H1 (cell line): ENCODE results near the gene CIDEA. TPM values are rescaled to one million over a fixed set of nuclear protein-coding genes. Genes with fewer than 3 reads are reported as not detected.

Source experiments
- CTCF ChIA-PET: fragments of 300-600 bp; sonication (Branson Sonifier 250); formaldehyde crosslinking; loops from one replicate; lab custom pipeline; 2021; ENCODE audit not compliant: partially characterized antibody; lab: Charles Lee
- POLR2A ChIA-PET: fragments of 300-600 bp; sonication (Branson Sonifier 250); formaldehyde crosslinking; loops from one replicate; lab custom pipeline; 2021; ENCODE audit warnings: inconsistent platforms; ENCODE audit not compliant: partially characterized antibody; lab: Charles Lee
- DNase-seq, 2 experiments: peaks; one replicate each; pipeline versions ENCODE4 v3.0.0 to v3.0.0-alpha.2; 2010 to 2022; ENCODE audit warnings: low spot score in 2 of 2, low read depth in 1 of 2, mixed read lengths in 1 of 2
- FAIRE-seq: peaks from 2 replicates; lab custom pipeline; 2011; peaks lifted over from hg19 to GRCh38; lab: Jason Lieb, UNC
- H2AFZ ChIP-seq: 2 replicates; pipeline ENCODE4 v1.8.1; 2012; ENCODE audit warnings: low read length, inconsistent platforms
- H2AK5ac ChIP-seq: 2 replicates; pipeline ENCODE4 v1.6.1; 2013; ENCODE audit warnings: low read depth, low read length
- H2BK120ac ChIP-seq: replicated peaks from 2 replicates; pipeline ENCODE3; 2013; ENCODE audit warnings: low read depth, low read length, inconsistent platforms
- H2BK12ac ChIP-seq: 2 replicates; pipeline ENCODE4 v1.6.1; 2013; ENCODE audit warnings: low read depth, low read length
- H2BK15ac ChIP-seq: 2 replicates; pipeline ENCODE4 v1.6.1; 2013; ENCODE audit warnings: low read length
- H2BK20ac ChIP-seq: 2 replicates; pipeline ENCODE4 v1.6.1; 2013; ENCODE audit warnings: low read length
- H2BK5ac ChIP-seq: 2 replicates; pipeline ENCODE4 v1.6.1; 2013; ENCODE audit warnings: low read depth, low read length
- H3K14ac ChIP-seq: 2 replicates; pipeline ENCODE4 v1.6.1; 2013; ENCODE audit warnings: inconsistent platforms; ENCODE audit not compliant: insufficient read length
- H3K18ac ChIP-seq: 2 replicates; pipeline ENCODE4 v1.6.1; 2013; ENCODE audit warnings: low read length; ENCODE audit errors: extremely low read depth
- H3K23ac ChIP-seq: 2 replicates; pipeline ENCODE4 v1.6.1; 2013; ENCODE audit warnings: inconsistent platforms; ENCODE audit not compliant: insufficient read length
- H3K23me2 ChIP-seq: 2 replicates; pipeline ENCODE4 v1.6.1; 2013; ENCODE audit warnings: low read depth, low read length
- H3K27ac ChIP-seq: 2 replicates; pipeline ENCODE4 v1.6.1; 2011; ENCODE audit warnings: low read depth, low read length, inconsistent platforms
- H3K27me3 ChIP-seq, 4 experiments: replicated peaks in 1 of 4; 1 replicate in 1 of 4; 2 replicates in 3 of 4; pipeline versions ENCODE4 v1.6.1 to v1.8.1; 2011 to 2013; ENCODE audit warnings: low read length in 3 of 4, mild to moderate bottlenecking in 3 of 4, inconsistent platforms in 2 of 4, mixed read lengths in 2 of 4, moderate library complexity in 1 of 4; ENCODE audit not compliant: control insufficient read depth in 3 of 4, insufficient read depth in 3 of 4; ENCODE audit errors: extremely low read depth in 1 of 4
- H3K36me3 ChIP-seq, 4 experiments: 2 replicates each; pipeline versions ENCODE4 v1.6.1 to v1.8.1; 2011 to 2013; ENCODE audit warnings: mild to moderate bottlenecking in 4 of 4, low read length in 3 of 4, moderate library complexity in 2 of 4, control low read depth in 1 of 4, inconsistent platforms in 1 of 4; ENCODE audit not compliant: insufficient read depth in 4 of 4, control insufficient read depth in 2 of 4
- H3K4ac ChIP-seq: replicated peaks from 2 replicates; pipeline ENCODE3; 2013; ENCODE audit warnings: low read length, low read depth, mixed read lengths, inconsistent platforms; ENCODE audit not compliant: insufficient read length
- H3K4me1 ChIP-seq, 4 experiments: replicated peaks in 1 of 4; 1 replicate in 1 of 4; 2 replicates in 3 of 4; pipeline versions ENCODE4 v1.6.1 to v1.8.1; 2011 to 2013; ENCODE audit warnings: low read length in 3 of 4, inconsistent platforms in 2 of 4, mixed read lengths in 1 of 4; ENCODE audit not compliant: insufficient read depth in 4 of 4, control insufficient read depth in 3 of 4
- H3K4me2 ChIP-seq, 2 experiments: 2 replicates each; pipeline versions ENCODE4 v1.6.1 to v1.8.1; 2011 to 2013; ENCODE audit warnings: low read depth in 2 of 2, low read length in 2 of 2, control low read depth in 1 of 2, inconsistent platforms in 1 of 2, mild to moderate bottlenecking in 1 of 2; ENCODE audit not compliant: insufficient read depth in 1 of 2
- H3K4me3 ChIP-seq, 4 experiments: fragments of 200-600, 300-600 bp in 1 of 4; sonication (generic), shearing (Covaris generic), sonication (Bioruptor Twin) in 1 of 4; 2 replicates each; pipeline versions ENCODE4 v1.5.1 to v1.8.1; 2011 to 2016; ENCODE audit warnings: low read length in 4 of 4, low read depth in 3 of 4, control low read depth in 2 of 4, inconsistent platforms in 2 of 4, mild to moderate bottlenecking in 2 of 4, mixed read lengths in 1 of 4, moderate library complexity in 1 of 4; ENCODE audit not compliant: insufficient read depth in 2 of 4; ENCODE audit errors: extremely low read depth in 1 of 4
- H3K56ac ChIP-seq: replicated peaks from 2 replicates; pipeline ENCODE3; 2013; ENCODE audit warnings: low read depth, mild to moderate bottlenecking, mixed read lengths, low read length, inconsistent platforms; ENCODE audit not compliant: insufficient read length
- H3K79me1 ChIP-seq: 2 replicates; pipeline ENCODE4 v1.6.1; 2013; ENCODE audit warnings: low read depth, low read length, control low read depth
- H3K79me2 ChIP-seq, 2 experiments: 2 replicates each; pipeline versions ENCODE4 v1.6.1 to v1.8.1; 2012 to 2013; ENCODE audit warnings: low read length in 2 of 2, mild to moderate bottlenecking in 2 of 2, inconsistent platforms in 1 of 2; ENCODE audit not compliant: insufficient read depth in 2 of 2, control insufficient read depth in 1 of 2
- H3K9ac ChIP-seq, 4 experiments: replicated peaks in 1 of 4; 1 replicate in 1 of 4; 2 replicates in 3 of 4; pipeline versions ENCODE4 v1.6.1 to v1.8.1; 2011 to 2013; ENCODE audit warnings: low read depth in 3 of 4, low read length in 3 of 4, control low read depth in 2 of 4, mild to moderate bottlenecking in 2 of 4, moderate library complexity in 2 of 4, inconsistent platforms in 1 of 4; ENCODE audit errors: extremely low read depth in 1 of 4
- H3K9me3 ChIP-seq, 2 experiments: 2 replicates each; pipeline versions ENCODE4 v1.6.1 to v1.8.1; 2012 to 2013; ENCODE audit warnings: mild to moderate bottlenecking in 2 of 2, moderate library complexity in 2 of 2, control low read depth in 1 of 2, inconsistent platforms in 1 of 2, low read depth in 1 of 2, low read length in 1 of 2, mixed read lengths in 1 of 2; ENCODE audit not compliant: insufficient read depth in 2 of 2
- H4K20me1 ChIP-seq, 2 experiments: replicated peaks in 1 of 2; 2 replicates each; pipeline versions ENCODE3 to v1.8.1; 2011 to 2013; ENCODE audit warnings: inconsistent platforms in 2 of 2, low read length in 2 of 2, mild to moderate bottlenecking in 1 of 2; ENCODE audit not compliant: insufficient read depth in 2 of 2, control insufficient read depth in 1 of 2
- H4K5ac ChIP-seq: 2 replicates; pipeline ENCODE4 v1.6.1; 2013; ENCODE audit warnings: low read length, low read depth, mixed read lengths, inconsistent platforms; ENCODE audit not compliant: insufficient read length
- H4K8ac ChIP-seq: 2 replicates; pipeline ENCODE4 v1.8.0; 2013; ENCODE audit warnings: mild to moderate bottlenecking, moderate library complexity, low read length, inconsistent platforms; ENCODE audit not compliant: insufficient read depth; ENCODE audit errors: extremely low read depth
- H4K91ac ChIP-seq: replicated peaks from 2 replicates; pipeline ENCODE3; 2013; ENCODE audit warnings: low read length, mixed read lengths, inconsistent platforms; ENCODE audit not compliant: insufficient read length
- CEBPB ChIP-seq: IDR thresholded peaks from 2 replicates; pipeline ENCODE4 v1.6.1; 2012; ENCODE audit warnings: low read depth, low read length
- CTCF ChIP-seq, 3 experiments: IDR thresholded peaks; 1 replicate in 2 of 3; 2 replicates in 1 of 3; pipeline versions ENCODE4 v1.5.1 to v1.6.1; 2011; ENCODE audit warnings: low read length in 3 of 3, mild to moderate bottlenecking in 3 of 3, inconsistent platforms in 2 of 3, low read depth in 1 of 3, moderate library complexity in 1 of 3; ENCODE audit not compliant: insufficient read depth in 1 of 3; ENCODE audit errors: control extremely low read depth in 1 of 3
- EP300 ChIP-seq, 2 experiments: IDR thresholded peaks; 1 replicate in 1 of 2; 2 replicates in 1 of 2; pipeline ENCODE4 v1.6.1; 2011 to 2012; ENCODE audit warnings: low read depth in 2 of 2, low read length in 2 of 2, mild to moderate bottlenecking in 2 of 2, borderline replicate concordance in 1 of 2, inconsistent platforms in 1 of 2, moderate library complexity in 1 of 2
- FOSL1 ChIP-seq: IDR thresholded peaks from 2 replicates; pipeline ENCODE4 v1.6.1; 2011; ENCODE audit warnings: mild to moderate bottlenecking, low read depth, low read length, moderate library complexity; ENCODE audit not compliant: insufficient read depth
- PHF8 ChIP-seq: fragments of 200-600 bp; sonication (generic); conservative IDR thresholded peaks from 2 replicates; pipeline ENCODE4 v1.7.1; 2012; ENCODE audit warnings: low read depth, mild to moderate bottlenecking, inconsistent platforms, low read length, moderate library complexity
- RAD21 ChIP-seq, 2 experiments: IDR thresholded peaks in 1 of 2; conservative IDR thresholded peaks in 1 of 2; 2 replicates each; pipeline ENCODE4 v1.6.1; 2011; ENCODE audit warnings: low read depth in 2 of 2, low read length in 2 of 2, improper control_type of control experiment in 1 of 2, inconsistent platforms in 1 of 2, mild to moderate bottlenecking in 1 of 2, moderate library complexity in 1 of 2
- TAF7 ChIP-seq: optimal IDR thresholded peaks from 2 replicates; pipeline ENCODE3; 2011; ENCODE audit warnings: low read depth, mild to moderate bottlenecking, inconsistent platforms, low read length, moderate library complexity, borderline replicate concordance
- WGBS, 2 experiments: shearing (Covaris generic) in 1 of 2; methylation state at CpG; one replicate each; pipeline versions ENCODE4 v1.1.6 to v1.1.7; 2013 to 2015; ENCODE audit warnings: low lambda C conversion rate in 2 of 2, mixed read lengths in 2 of 2, inconsistent platforms in 1 of 2, low coverage in 1 of 2, missing lambda C conversion rate in 1 of 2; ENCODE audit not compliant: insufficient replicate concordance in 2 of 2, insufficient coverage in 1 of 2, insufficient read length in 1 of 2; ENCODE audit errors: extremely low coverage in 1 of 2, missing lambda C conversion rate in 1 of 2; 5-methylcytosine and 5-hydroxymethylcytosine counted together
- polyA plus RNA-seq, 7 experiments: library from polyadenylated mRNA; depleted of rRNA in 3 of 7; stranded (reverse) in 5 of 7; unstranded in 2 of 7; fragments of >200 nt in 5 of 7; fragments of 200-250 nt in 2 of 7; gene quantifications; 1 replicate in 5 of 7; 2 replicates in 1 of 7; 4 replicates in 1 of 7; pipeline versions ENCODE4 v1.2.1 to v1.2.3, GENCODE V29; 2011 to 2013; ENCODE audit warnings: missing spikeins in 2 of 7, mixed read lengths in 2 of 7
- total RNA-seq: library from RNA; stranded (reverse); fragmentation: NEBNext Ultra II Directional; extraction: Animal tissue kit (Norgen Biotek cat#: 25700); gene quantifications from 2 replicates; pipeline ENCODE4 v1.2.1, GENCODE V29; 2021
- TF ChIP-seq, protein P1 (sequence below): IDR thresholded peaks from 2 replicates; pipeline ENCODE4 v1.6.1; 2012; ENCODE audit warnings: inconsistent platforms

The CIDEA gene
- total and polyA plus RNA-seq, 2 of the 8 experiments (the other 6 are each of a cell fraction or from before 2014, with no cell fraction given): not detected

DNA sequence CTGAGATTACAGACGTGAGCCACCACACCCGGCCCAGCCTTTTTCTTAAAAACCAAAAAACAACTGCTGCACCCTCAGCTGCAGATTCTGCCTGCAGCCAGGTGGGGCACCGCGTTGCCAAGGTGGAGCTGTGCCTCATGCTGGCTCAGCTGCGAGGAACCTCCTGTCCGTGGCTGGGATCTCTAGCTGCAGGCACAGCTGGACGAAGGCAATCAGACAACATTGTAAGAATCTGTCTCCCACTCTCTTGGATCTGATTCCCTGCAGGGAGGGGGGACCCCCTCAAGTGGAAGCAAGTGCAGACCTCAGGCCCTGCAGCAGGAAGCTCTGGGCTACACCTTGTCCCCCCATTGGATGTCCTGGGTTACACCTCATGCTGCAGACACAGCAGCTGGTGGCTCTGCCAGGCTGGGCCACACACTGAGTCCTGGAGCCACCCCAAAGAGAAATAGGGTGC lies 24.1 kb downstream of the CIDEA start:
- Histone ChIP-seq H4K91ac (no peak overlapping the region), H3K79me2 (no peaks in the 10 kb centered on the region), H3K79me1 (no peaks in the 10 kb centered on the region), H4K20me1 (no peaks in the 10 kb centered on the region), H3K56ac (no peak overlapping the region), H3K18ac (peak overlapping the region; percentile 43; the same call in 1 of the 2 replicates), H3K23ac (no peak overlapping the region), H3K4me3 (no peak overlapping the region), H4K5ac (no peak overlapping the region), H2BK12ac (peak overlapping the region; percentile 60; the same call in 1 of the 2 replicates), H3K36me3 (no peaks in the 10 kb centered on the region), H3K4me1 (peaks cover 0 to 10% (median 7%) of the 10 kb centered on the region in 4 experiments; a peak in 6 of 7 replicates), H3K14ac (no peak overlapping the region), H3K4ac (no peak overlapping the region), H2BK5ac (no peak overlapping the region), H2AFZ (no peak overlapping the region), H3K27ac (0 out of 2 replicates have a peak overlapping the region, but pooled peaks have one; percentile 0), H2BK15ac (0 out of 2 replicates have a peak overlapping the region, but pooled peaks have one; percentile 88), H3K9me3 (no peaks in the 10 kb centered on the region), H2BK20ac (peak overlapping the region; percentile 80; the same call in 1 of the 2 replicates), H3K9ac (no peak overlapping the region; a peak in 1 of 7 replicates), H4K8ac (no peak overlapping the region), H3K23me2 (no peaks in the 10 kb centered on the region), H2AK5ac (no peak overlapping the region), H3K27me3 (no peaks in the 10 kb centered on the region), H3K4me2 (no peak overlapping the region), H2BK120ac (no peak overlapping the region)
- POLR2A ChIA-PET: interaction anchor here (1.1 to 4.1 kb wide), 5 partner anchors 10 to 57 kb away, joined by 3 to 26 read pairs (median 8); no protein-coding TSS in a partner anchor
- 74% methylated on average over 7 of the region's 7 CpGs; no CpG with 5 or more reads in 1 of the 2 experiments for WGBS, 2 experiments
- DNase-seq (no peak), FAIRE-seq (no peak)
- CTCF ChIA-PET: interaction anchor here (0.5 to 5.3 kb wide), 15 partner anchors 9 to 236 kb away, joined by 3 to 35 read pairs (median 5); partner anchors contain the start of gene CIDEA
- TF ChIP-seq EP300 (IDR thresholded peaks at IDR 0.05; ENCODE audit: borderline replicate concordance in 1 of 2, low read depth in 2 of 2, low read length in 2 of 2) (no peak), PHF8 (no peak), RAD21 (IDR thresholded peaks at IDR 0.05 in 1 of 2, conservative IDR thresholded peaks at IDR 0.05 in 1 of 2; ENCODE audit: low read depth in 2 of 2, low read length in 2 of 2) (peak; percentile 15 to 49; a peak in 2 of 4 replicates), CEBPB (no peak), CTCF (IDR thresholded peaks at IDR 0.05; ENCODE audit: control extremely low read depth in 1 of 3, insufficient read depth in 1 of 3, low read depth in 1 of 3, low read length in 3 of 3) (peak in 2 of 3 experiments; percentile 53 to 68; a peak in 3 of 4 replicates), TAF7 (no peak), FOSL1 (no peak)
- TF ChIP-seq, protein P1, sequence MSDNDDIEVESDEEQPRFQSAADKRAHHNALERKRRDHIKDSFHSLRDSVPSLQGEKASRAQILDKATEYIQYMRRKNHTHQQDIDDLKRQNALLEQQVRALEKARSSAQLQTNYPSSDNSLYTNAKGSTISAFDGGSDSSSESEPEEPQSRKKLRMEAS: peak; percentile 99
